COR-L47 (cell line): ENCODE measurements around the gene KCNQ1.
A peak's percentile ranks its signal among the peaks of the same experiment; 100 is the strongest.

Experiments used
- DNase-seq: peaks from one replicate; lab custom pipeline; 2025; lab: John Stamatoyannopoulos, UW

KCNQ1 gene

DNA sequence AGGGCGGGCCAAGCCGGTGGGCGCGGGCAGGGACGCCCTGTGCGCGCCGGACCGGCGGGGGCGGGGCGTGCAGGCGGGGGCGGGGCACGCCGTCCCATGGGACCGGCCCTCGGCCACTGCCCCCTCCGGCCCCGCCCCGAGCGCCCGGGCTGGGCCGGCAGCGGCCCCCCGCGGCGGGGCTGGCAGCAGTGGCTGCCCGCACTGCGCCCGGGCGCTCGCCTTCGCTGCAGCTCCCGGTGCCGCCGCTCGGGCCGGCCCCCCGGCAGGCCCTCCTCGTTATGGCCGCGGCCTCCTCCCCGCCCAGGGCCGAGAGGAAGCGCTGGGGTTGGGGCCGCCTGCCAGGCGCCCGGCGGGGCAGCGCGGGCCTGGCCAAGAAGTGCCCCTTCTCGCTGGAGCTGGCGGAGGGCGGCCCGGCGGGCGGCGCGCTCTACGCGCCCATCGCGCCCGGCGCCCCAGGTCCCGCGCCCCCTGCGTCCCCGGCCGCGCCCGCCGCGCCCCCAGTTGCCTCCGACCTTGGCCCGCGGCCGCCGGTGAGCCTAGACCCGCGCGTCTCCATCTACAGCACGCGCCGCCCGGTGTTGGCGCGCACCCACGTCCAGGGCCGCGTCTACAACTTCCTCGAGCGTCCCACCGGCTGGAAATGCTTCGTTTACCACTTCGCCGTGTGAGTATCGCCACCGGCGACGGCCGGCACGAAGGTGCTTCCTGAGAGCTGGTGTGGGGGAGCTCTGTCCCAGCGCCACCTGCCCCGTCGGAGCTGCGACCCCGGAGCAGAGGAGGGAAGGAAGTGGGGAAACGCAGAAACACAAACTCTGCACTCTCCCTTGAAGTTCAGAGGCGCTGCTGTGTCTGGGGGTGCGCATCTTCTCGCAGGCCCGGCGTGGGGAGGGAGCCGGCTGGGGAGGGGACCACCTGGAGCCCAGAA, at the start of gene KCNQ1:
TSS of gene KCNQ1 (plus strand) at position 188 of the 925 bp plus-strand sequence. CDS start at position 279, 91 bp downstream.
- DNase-seq, result no peak

DNA sequence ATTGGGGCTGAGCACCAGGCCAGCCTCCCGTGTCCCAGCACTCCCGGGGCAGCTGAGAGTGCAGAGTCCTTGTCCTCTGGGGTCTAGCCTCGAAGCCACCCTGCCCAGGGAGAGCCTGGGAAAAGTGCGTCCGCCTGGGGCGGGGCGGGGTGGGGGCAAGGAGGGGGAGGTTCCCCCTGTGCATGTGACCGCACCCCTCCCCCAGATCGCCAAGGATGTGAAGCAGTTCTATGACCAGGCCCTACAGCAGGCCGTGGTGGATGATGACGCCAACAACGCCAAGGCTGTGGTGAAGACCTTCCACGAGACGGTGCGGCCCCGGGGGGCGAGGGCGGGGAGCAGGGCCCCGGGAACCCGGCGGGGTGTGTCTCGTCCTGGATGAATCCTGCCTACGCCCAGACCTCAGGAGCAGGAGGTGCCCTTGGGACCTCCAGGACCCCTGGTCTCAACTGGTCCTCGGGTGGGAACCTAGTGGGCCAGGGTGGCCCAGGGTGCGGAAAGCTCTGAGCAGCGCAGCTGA, 49.5 kb upstream of the KCNQ1 start:
- DNase-seq, result no peak

DNA sequence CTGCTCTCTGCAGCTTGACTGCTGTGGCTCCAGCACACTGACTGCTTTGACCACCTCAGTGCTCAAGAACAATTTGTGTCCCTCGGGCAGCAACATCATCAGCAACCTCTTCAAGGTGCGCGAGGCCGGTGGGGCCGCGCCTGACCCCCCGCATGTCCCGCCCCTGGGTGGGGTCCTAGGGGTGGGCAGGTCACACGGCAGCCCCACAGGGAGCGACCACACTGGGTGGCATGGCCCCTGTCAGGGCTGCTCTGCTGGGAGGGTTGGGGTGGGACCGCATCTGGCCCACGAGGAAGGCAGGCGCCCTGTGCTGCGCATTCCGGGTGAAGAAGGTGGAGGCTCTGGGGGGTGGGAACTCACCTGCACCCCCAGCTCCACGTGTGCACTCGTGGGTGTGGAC, 49.0 kb upstream of the KCNQ1 start:
- DNase-seq, result no peak

DNA sequence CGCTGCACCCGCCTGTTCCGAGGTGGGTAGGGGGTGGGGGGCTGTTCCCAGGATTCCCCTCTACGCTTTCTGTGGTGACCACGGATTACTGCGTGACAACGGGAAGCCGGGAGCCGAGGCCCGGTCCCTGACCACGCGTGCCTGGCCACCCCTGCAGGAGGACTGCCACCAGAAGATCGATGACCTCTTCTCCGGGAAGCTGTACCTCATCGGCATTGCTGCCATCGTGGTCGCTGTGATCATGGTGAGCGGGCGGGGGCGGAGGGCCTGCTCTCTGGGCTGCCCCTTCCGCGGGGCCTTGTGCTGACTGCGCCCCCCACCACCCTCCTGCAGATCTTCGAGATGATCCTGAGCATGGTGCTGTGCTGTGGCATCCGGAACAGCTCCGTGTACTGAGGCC, 48.3 kb upstream of the KCNQ1 start:
- DNase-seq, result no peak

DNA sequence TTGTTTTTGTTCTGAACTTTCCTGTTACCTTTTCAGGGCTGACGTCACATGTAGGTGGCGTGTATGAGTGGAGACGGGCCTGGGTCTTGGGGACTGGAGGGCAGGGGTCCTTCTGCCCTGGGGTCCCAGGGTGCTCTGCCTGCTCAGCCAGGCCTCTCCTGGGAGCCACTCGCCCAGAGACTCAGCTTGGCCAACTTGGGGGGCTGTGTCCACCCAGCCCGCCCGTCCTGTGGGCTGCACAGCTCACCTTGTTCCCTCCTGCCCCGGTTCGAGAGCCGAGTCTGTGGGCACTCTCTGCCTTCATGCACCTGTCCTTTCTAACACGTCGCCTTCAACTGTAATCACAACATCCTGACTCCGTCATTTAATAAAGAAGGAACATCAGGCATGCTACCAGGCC, 47.8 kb upstream of the KCNQ1 start:
- DNase-seq, result no peak

GRCh38 chr11:2398664-2399355, 46.0 kb upstream of the KCNQ1 start:
- DNase-seq, result no peak

DNA sequence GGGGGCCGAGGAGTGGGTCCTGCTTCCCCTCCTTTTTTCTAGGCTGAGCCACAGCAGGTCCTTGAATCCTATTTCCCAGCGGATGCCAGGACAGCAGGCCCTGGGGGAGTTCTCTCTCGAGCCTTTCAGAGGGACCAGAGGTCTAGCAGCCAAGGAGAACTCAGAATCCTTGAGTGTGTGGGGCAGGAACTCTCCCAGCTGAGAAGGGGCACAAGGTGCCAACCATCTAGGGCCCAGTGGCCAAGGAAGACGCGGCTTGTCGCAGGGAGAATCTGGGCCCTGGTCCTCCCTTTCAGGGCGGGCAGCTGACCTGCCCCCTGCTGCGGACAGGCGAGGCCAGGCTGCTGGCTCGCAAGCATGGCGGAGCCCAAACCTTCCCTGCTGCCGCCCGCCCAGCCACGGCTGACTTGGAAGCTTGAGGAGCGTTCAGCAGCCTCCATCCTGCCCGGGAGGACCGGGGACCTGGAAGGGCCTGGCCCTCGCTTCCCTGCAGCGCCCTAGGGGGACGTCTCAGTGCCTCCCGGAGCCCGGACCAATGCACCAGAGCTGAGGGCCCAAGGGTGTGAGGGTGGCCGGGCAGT, 45.2 kb upstream of the KCNQ1 start:
- DNase-seq, result no peak

- DNase-seq, result peak; percentile 100
These were observed 44.6 kb upstream of the KCNQ1 start, which contains the start of gene TSSC4 for GRCh38 chr11:2400069-2400761. Gene TSSC4 (plus strand): TSS chr11:2400750. CDS start chr11:2402634, 1,884 bp downstream.

GRCh38 chr11:2400762-2401435, 43.9 kb upstream of the KCNQ1 start:
- no peak for DNase-seq

- no peak for DNase-seq
These were observed 43.3 kb upstream of the KCNQ1 start for GRCh38 chr11:2401436-2401984.

- DNase-seq, result no peak
These were observed 42.7 kb upstream of the KCNQ1 start for GRCh38 chr11:2402106-2402505.

GRCh38 chr11:2402890-2403645, 41.7 kb upstream of the KCNQ1 start:
- DNase-seq, result no peak

GRCh38 chr11:2404735-2405196, 40.0 kb upstream of the KCNQ1 start:
- DNase-seq, result no peak

- DNase-seq, result no peak
These were observed 38.4 kb upstream of the KCNQ1 start for GRCh38 chr11:2406451-2406850.

- no peak for DNase-seq
These were observed 37.9 kb upstream of the KCNQ1 start for GRCh38 chr11:2406878-2407410.

DNA sequence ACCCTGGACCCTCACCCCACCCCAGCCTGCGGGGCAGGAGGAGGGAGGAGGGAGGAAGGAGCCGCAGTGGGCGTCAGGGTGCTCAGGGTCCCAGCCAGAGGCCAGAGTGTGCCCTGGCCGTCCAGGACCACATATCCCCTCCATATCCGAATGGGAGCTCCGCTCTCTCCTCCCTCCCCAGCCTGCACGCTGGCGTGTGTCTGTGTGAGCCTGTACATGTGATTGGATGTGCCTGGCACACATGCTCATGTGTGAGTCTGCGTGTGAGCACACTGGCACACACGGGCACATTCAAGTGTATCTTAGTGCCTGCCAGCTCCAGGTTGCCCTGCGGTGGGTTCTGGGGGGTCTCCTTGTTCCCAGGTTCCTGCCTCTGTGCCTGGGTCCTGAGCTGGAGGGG, 36.1 kb upstream of the KCNQ1 start:
- DNase-seq, result no peak

DNA sequence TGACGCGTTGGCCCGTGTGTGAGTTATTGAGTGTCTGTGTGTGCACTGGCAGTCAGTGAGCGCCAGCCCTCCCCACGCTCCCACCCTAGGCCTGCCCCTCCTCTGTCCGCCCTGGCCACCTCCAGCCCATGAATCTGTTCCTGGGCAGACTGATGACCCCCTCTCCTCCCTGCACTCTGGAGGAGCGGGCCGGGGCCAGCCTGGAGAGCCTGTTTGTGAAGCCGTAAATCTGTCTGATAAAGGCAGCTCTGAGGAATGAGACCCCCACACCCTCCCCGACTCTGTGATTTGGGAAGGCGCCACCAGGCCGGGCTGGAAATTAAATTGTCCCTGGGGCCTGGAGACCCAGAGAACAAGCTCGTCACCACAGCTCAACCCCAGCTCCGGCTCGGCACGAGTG, 35.7 kb upstream of the KCNQ1 start:
- DNase-seq, result no peak

DNA sequence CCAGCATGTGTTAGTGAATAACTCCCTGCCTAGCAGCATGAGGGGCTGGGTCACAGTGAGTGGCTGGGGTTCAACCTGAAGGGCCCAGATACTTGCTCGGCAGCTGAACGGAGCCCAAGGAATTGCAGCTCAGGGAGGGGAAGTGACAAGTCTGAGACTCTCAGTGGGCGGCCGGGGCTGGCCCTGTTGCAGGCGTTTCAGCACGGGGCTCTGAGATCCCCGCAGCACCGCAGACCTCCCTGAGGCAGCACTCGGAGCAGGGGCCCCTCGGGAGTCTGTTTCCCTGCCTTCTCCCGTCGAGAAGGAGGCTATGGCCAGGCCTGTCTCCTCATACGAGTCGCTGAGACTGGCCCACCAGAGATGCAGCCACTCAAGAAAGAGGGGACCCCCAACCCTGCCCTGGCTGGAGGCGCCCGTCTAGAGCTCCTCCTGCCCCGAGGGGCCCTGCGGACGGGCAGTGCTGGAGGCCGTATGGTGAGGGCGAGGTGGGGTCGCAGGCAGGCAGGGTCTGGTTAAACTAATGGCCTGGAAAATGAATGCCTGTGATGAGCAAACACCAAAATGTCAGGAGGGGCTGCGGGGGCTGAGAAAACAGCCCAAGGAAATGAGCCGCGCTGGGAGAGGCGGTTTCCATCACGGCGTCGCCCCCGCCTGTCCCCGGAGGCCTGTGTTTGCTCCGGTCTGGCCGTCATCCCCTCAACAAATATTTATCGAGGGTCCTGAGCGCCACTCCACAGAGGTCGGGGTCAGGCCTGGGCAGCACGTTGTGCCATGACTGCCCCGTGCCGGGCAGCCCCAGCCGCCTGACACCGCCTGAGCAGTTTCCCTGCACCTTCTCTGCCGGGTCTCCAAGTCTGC, 35.0 kb upstream of the KCNQ1 start:
- no peak for DNase-seq

DNA sequence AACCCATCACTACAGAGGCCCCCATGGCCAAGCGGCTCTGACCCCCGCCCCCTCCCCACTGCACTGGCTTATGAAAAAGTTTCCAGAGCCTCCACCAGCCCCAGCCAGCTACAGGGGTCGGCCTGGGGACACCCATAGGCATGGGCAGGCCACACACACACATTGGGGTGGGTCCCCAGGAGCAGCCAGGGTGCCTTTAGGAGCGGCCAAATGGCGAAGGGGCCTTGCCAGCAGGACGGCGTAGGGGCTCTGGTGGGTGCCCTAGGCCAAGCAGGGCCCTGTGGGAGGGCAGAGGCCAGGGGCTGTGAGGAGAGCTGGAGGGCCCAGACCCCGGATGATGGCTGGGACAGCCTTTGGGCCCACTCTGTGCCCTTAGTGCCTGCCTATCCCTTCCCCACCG, 34.2 kb upstream of the KCNQ1 start:
- no peak for DNase-seq
